HG02642 (cell line): ENCODE measurements around the gene FASN.

ENCODE experiments used
- ATAC-seq: cut with Tn5 transposase; IDR thresholded peaks from one replicate; pipeline ENCODE4 v1.9.1; 2021; ENCODE audit warnings: mild to moderate bottlenecking; ENCODE audit not compliant: unreplicated experiment, poor library complexity

FASN gene

GRCh38 chr17:82030470-82031302, 67.3 kb downstream of the FASN start:
- peak; percentile 47 for ATAC-seq

GRCh38 chr17:82029990-82030469, 68.0 kb downstream of the FASN start:
- ATAC-seq, result no peak

- no peak for ATAC-seq
Observed at GRCh38 chr17:82029391-82029790, 68.6 kb downstream of the FASN start.

GRCh38 chr17:82028966-82029365, 69.1 kb downstream of the FASN start:
- no peak for ATAC-seq
